ENCODE results near the gene ARPC1B. TPM values are rescaled to one million over a fixed set of nuclear protein-coding genes. Genes with fewer than 3 reads are reported as not detected.

ARPC1B gene
- total RNA-seq, 2 donors from 2014 or later: 141 to 143 TPM

DNA sequence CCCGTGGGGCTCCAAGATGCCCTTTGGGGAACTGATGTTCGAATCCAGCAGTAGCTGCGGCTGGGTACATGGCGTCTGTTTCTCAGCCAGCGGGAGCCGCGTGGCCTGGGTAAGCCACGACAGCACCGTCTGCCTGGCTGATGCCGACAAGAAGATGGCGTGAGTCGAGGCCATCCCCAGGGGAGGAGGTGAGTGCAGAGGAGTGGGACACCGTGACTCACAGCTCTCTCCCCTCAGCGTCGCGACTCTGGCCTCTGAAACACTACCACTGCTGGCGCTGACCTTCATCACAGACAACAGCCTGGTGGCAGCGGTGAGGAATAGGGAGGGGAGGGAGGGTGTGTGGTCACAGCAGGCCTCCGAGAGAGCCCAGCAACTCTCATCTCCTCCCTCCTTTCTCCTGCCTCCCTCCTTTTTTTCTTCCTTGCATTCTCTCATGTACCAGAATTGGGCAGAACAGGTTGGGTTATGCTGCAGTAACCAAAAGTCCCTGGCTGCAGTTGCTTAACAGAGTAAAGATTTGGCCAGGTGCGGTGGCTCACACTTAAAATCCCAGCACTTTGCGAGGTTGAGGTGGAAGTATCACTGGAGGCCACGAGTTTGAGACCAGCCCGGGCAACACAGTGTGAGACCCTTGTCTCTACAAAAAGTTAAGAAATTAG lies 16.5 kb downstream of the ARPC1B start:
- DNase-seq: no peak
- TF ChIP-seq CTCF (IDR thresholded peaks at IDR 0.05): no peak

GRCh38 chr7:99392046-99392445 lies 17.5 kb downstream of the ARPC1B start:
- intact Hi-C loops (cut with DNase I): no loop called here
- H3K27ac ChIP-seq: peak overlapping the region; percentile 54
- H3K4me1 ChIP-seq: peaks cover 7% of the 10 kb centered on the region
- peak; percentile 53 for DNase-seq
- peaks cover 17% of the 10 kb centered on the region for H3K36me3 ChIP-seq
- H3K4me3 ChIP-seq: peak overlapping the region; percentile 40
- H3K9ac ChIP-seq (ENCODE audit: low read depth in 2 of 2, low read length in 2 of 2): peak overlapping the region in 1 of 2 donors; percentile 72
- TF ChIP-seq CTCF (IDR thresholded peaks at IDR 0.05): no peak
- no peaks in the 10 kb centered on the region for H3K27me3 ChIP-seq
- no peaks in the 10 kb centered on the region for H3K9me3 ChIP-seq

More for the DNA sequence above, 16.5 kb downstream of the ARPC1B start:
- H3K27me3 ChIP-seq: no peaks in the 10 kb centered on the region
- no peak overlapping the region for H3K4me3 ChIP-seq
- no peak overlapping the region for H3K27ac ChIP-seq
- H3K9ac ChIP-seq (ENCODE audit: low read depth in 2 of 2, low read length in 2 of 2): no peak overlapping the region
- peaks cover 7% of the 10 kb centered on the region for H3K4me1 ChIP-seq
- intact Hi-C loops (cut with DNase I): no loop called here
- H3K9me3 ChIP-seq: no peaks in the 10 kb centered on the region
- H3K36me3 ChIP-seq: peaks cover 16% of the 10 kb centered on the region

DNA sequence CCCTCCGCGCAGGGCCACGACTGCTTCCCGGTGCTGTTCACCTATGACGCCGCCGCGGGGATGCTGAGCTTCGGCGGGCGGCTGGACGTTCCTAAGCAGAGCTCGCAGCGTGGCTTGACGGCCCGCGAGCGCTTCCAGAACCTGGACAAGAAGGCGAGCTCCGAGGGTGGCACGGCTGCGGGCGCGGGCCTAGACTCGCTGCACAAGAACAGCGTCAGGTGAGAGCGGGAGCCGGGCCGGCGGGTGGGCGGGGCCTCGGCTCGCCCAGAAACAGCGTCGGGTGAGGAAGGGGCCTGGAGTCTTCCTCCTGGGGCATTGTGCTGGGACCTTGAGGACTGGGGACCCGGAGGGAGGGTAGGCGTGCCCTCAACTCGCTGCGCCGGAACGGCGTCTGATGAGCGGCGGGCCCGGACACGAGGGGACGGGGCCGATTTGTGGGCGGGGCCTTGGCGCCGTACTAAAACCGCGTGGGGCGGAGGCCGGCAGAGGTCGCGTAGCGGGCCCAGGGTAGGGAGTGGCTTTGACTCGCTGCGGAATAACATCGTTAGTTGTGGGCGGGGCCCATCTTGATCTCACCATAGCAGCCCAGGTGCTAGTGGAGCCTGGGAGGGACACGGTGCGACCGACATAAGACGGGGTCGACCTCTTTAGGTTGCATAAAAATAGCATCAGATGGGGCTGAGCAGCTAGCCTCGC lies 18.3 kb downstream of the ARPC1B start:
- peak; percentile 91 for DNase-seq
- Histone ChIP-seq H3K27ac (peak overlapping the region; percentile 54), H3K36me3 (peaks cover 23% of the 10 kb centered on the region), H3K9me3 (no peaks in the 10 kb centered on the region), H3K4me1 (peaks cover 7% of the 10 kb centered on the region), H3K4me3 (peak overlapping the region; percentile 40), H3K27me3 (no peaks in the 10 kb centered on the region), H3K9ac (ENCODE audit: low read depth in 2 of 2, low read length in 2 of 2) (peak overlapping the region; percentile 63 to 72)
- intact Hi-C loops (cut with DNase I): no loop called here
- no peak for TF ChIP-seq CTCF (IDR thresholded peaks at IDR 0.05)

DNA sequence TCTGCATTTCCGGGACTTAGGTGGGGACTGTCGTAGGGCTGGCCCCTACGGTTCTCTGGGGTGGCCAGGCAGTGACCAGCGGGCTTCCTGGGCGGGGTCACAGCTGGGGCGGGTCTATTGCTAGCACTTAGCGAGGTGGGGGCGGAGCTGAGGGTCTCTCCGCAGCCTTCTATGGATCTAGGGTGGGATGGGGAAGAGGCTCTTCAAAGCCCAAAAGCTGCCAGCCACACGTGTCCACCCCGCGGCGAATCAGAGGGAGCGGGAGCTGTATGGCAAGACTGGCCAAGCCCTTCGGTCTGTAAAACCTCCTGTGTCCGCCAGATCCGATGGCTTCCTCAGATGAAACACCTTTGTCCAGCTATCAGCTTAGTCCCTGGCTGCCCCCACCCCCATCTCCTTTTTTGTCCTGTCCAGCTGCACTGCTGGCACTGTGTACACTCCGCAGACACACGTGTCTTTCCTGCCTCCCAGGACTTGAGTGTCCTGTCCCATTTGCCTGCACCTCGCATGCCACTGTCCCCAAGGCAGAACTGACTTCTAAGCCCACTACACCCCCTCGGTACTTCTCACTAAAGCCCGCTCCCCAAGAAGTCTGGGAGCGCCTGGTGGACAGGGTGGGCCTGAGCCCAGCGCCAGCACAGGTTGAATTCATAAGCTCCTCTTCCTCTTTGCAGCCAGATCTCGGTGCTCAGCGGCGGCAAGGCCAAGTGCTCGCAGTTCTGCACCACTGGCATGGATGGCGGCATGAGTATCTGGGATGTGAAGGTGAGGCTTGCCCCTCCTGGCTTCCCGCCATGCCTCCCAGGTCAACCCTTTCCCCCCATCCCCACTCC lies 19.0 kb downstream of the ARPC1B start:
- DNase-seq: no peak
- H3K36me3 ChIP-seq: peaks cover 23% of the 10 kb centered on the region
- H3K4me3 ChIP-seq: peak overlapping the region; percentile 40

More for the DNA sequence above, 19.0 kb downstream of the ARPC1B start:
- Histone ChIP-seq H3K9ac (ENCODE audit: low read depth in 2 of 2, low read length in 2 of 2) (peak overlapping the region in 1 of 2 donors; percentile 63), H3K27me3 (no peaks in the 10 kb centered on the region), H3K27ac (peak overlapping the region; percentile 54), H3K4me1 (peaks cover 7% of the 10 kb centered on the region), H3K9me3 (no peaks in the 10 kb centered on the region)
- no peak for TF ChIP-seq CTCF (IDR thresholded peaks at IDR 0.05)
- intact Hi-C loops (cut with DNase I): no loop called here

All from colonic mucosa (tissue), 4 donors.